HepG2 (cell line): ENCODE measurements around the gene RBM22. TPM values are rescaled to one million over a fixed set of nuclear protein-coding genes. Genes with fewer than 3 reads are reported as not detected.

Experiments
- BCL6 ChIP-seq: IDR thresholded peaks from 2 replicates; pipeline ENCODE4 v1.6.1; 2016; ENCODE audit warnings: missing genetic modification reagents, missing compliant biosample characterization
- PITX1 ChIP-seq: sonication (generic); formaldehyde crosslinking; IDR thresholded peaks from 2 replicates; pipeline ENCODE4 v1.5.1; 2020; ENCODE audit warnings: mild to moderate bottlenecking, missing genetic modification reagents
- TRIM24 ChIP-seq: sonication (generic); formaldehyde crosslinking; IDR thresholded peaks from 2 replicates; pipeline ENCODE4 v1.8.0; 2022; ENCODE audit warnings: mild to moderate bottlenecking, missing genetic modification reagents
- ZFP36L1 ChIP-seq: sonication (generic); formaldehyde crosslinking; IDR thresholded peaks from 2 replicates; pipeline ENCODE4 v1.8.0; 2022; ENCODE audit warnings: mild to moderate bottlenecking, missing genetic modification reagents, moderate library complexity
- ZNF101 ChIP-seq: sonication (generic); formaldehyde crosslinking; IDR thresholded peaks from 2 replicates; pipeline ENCODE4 v1.4.0; 2020; ENCODE audit warnings: mild to moderate bottlenecking, low read depth, missing genetic modification reagents, borderline replicate concordance
- ZNF274 ChIP-seq: sonication (generic); formaldehyde crosslinking; IDR thresholded peaks from 2 replicates; pipeline ENCODE4 v1.5.1; 2020; ENCODE audit warnings: mild to moderate bottlenecking, missing genetic modification reagents
- ZNF777 ChIP-seq: sonication (generic); formaldehyde crosslinking; IDR thresholded peaks from 2 replicates; pipeline ENCODE4 v1.4.0; 2020; ENCODE audit warnings: missing genetic modification reagents
- ZNF883 ChIP-seq: sonication (generic); formaldehyde crosslinking; IDR thresholded peaks from 2 replicates; pipeline ENCODE4 v1.5.1; 2020; ENCODE audit warnings: mild to moderate bottlenecking, missing genetic modification reagents; ENCODE audit errors: not compliant biosample characterization
- polyA plus RNA-seq, 8 experiments: library from polyadenylated mRNA; depleted of rRNA in 3 of 8; stranded (reverse) in 7 of 8; unstranded in 1 of 8; fragments of >200 nt; fragmentation: Illumina TruSeq in 4 of 8; extraction: Trizol in 4 of 8; gene quantifications; 2 replicates each; pipeline versions ENCODE4 v1.2.1 to v1.2.3, GENCODE V29; 2011 to 2016; ENCODE audit warnings: low read depth in 4 of 8, missing spikeins in 1 of 8, mixed read lengths in 1 of 8; ENCODE audit not compliant: insufficient read depth in 1 of 8
- total RNA-seq, 5 experiments: library from RNA; depleted of rRNA; stranded (reverse); fragments of >200 nt; fragmentation: Illumina TruSeq; extraction: Trizol; gene quantifications; 2 replicates each; pipeline ENCODE4 v1.2.3, GENCODE V29; 2016; ENCODE audit warnings: low read depth in 1 of 5
- TF ChIP-seq, protein P1 (sequence below): sonication (generic); formaldehyde crosslinking; IDR thresholded peaks from 2 replicates; pipeline ENCODE4 v1.4.0; 2020; ENCODE audit warnings: mild to moderate bottlenecking, missing genetic modification reagents
- TF ChIP-seq, protein P2 (sequence below): sonication (generic); formaldehyde crosslinking; IDR thresholded peaks from 2 replicates; pipeline ENCODE4 v1.5.1; 2020; ENCODE audit warnings: mild to moderate bottlenecking, missing genetic modification reagents, moderate library complexity
- TF ChIP-seq, protein P3 (sequence below): sonication (generic); formaldehyde crosslinking; IDR thresholded peaks from 2 replicates; pipeline ENCODE4 v1.8.0; 2022; ENCODE audit warnings: missing genetic modification reagents, mild to moderate bottlenecking, inconsistent platforms, borderline replicate concordance
- TF ChIP-seq, protein P4 (sequence below): IDR thresholded peaks from 2 replicates; pipeline ENCODE4 v1.6.1; 2016; ENCODE audit warnings: mild to moderate bottlenecking

The RBM22 gene
- total and polyA plus RNA-seq, 2 of the 13 experiments (the other 11 are each of a cell fraction or from before 2014, with no cell fraction given): 28.3 to 35.0 TPM

DNA sequence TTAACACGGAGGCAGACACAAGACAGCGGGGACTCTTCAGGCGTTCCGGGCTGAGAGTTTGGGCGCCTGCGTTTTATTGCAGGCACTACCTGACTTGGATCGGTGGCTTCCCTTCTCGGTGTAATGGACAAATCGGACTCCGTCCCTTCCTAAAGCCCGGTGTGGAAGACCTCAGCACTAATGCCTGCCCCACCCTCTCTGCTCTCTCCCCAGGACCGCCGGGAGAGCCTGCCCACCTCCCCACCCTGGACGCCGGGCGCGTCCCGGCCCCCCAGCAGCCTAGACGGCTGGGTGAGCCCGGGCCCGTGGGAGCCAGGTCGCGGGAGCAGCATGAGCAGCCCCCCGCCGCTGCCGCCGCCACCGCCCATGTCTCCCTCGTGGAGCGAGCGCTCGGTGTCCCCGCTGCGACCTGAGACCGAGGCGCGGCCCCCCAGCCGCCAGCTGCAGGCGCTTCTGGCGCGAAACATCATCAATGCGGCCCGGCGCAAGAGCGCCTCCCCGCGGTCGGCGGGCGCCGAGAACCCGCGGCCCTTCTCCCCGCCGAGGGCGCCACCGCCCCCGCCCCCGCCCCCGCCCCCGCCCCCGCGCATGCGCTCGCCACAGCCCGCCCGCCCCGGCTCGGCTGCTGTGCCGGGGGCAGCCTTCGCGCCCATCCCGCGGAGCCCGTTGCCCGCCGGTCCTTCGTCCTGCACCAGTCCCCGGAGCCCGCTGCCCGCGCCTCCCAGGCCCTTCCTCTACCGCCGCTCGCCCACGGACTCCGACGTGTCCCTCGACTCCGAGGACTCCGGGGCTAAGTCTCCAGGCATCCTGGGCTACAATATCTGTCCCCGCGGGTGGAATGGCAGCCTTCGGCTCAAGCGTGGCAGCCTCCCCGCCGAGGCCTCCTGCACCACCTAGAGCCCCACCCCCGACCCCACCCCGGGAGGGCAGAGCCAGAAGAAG, 44.4 kb downstream of the RBM22 start (continued):
- TF ChIP-seq, protein P1, sequence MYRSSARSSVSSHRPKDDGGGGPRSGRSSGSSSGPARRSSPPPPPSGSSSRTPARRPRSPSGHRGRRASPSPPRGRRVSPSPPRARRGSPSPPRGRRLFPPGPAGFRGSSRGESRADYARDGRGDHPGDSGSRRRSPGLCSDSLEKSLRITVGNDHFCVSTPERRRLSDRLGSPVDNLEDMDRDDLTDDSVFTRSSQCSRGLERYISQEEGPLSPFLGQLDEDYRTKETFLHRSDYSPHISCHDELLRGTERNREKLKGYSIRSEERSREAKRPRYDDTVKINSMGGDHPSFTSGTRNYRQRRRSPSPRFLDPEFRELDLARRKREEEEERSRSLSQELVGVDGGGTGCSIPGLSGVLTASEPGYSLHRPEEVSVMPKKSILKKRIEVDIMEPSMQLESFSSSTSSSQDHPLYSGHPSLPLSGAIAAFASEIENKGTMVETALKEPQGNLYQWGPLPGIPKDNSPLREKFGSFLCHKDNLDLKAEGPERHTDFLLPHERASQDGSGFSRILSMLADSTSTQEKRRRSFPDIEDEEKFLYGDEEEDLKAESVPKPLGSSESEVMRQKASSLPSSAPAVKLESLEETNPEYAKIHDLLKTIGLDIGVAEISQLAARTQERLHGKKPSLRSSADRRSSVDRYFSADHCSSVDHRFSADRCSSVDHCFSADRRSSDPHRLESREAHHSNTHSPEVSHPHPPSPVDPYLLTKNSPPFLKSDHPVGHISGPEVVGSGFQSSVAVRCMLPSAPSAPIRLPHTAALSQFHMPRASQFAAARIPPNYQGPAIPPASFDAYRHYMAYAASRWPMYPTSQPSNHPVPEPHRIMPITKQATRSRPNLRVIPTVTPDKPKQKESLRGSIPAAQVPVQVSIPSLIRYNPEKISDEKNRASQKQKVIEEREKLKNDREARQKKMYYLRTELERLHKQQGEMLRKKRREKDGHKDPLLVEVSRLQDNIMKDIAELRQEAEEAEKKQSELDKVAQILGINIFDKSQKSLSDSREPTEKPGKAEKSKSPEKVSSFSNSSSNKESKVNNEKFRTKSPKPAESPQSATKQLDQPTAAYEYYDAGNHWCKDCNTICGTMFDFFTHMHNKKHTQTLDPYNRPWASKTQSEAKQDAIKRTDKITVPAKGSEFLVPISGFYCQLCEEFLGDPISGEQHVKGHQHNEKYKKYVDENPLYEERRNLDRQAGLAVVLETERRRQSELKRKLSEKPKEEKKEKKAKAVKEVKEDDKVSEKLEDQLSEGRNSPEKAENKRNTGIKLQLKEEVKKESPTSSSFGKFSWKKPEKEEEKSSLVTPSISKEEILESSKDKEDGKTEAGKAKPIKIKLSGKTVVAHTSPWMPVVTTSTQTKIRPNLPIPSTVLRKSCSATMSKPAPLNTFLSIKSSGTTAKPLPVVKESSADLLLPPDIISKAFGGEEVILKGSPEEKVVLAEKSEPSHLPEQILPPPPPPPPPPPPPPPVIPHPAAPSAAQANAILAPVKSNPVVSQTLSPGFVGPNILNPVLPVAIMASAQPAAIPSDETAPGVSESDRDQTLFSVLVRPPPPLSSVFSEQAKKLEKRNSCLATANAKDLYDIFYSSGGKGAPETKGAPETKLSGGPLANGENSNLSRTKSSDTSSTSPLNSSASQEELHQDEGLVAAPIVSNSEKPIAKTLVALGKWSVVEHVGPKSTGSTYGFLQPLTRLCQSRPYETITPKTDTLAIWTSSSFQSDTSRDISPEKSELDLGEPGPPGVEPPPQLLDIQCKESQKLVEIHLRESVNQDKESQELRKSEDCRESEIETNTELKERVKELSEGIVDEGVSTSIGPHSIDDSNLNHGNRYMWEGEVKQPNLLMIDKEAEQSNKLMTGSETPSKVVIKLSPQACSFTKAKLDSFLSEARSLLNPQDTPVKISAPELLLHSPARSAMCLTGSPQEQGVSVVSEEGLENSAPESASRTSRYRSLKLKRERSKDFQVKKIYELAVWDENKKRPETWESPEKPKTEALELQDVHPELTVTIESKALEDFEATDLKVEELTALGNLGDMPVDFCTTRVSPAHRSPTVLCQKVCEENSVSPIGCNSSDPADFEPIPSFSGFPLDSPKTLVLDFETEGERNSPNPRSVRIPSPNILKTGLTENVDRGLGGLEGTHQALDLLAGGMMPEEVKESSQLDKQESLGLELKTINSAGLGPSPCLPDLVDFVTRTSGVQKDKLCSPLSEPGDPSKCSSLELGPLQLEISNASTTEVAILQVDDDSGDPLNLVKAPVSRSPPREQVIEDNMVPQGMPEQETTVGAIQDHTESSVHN: no peak
- TF ChIP-seq ZNF101 (CRISPR knock-in tag) (no peak), BCL6 (CRISPR knock-in tag) (0 out of 2 replicates have a peak, but pooled peaks have one; percentile 21), ZFP36L1 (CRISPR knock-in tag) (no peak), PITX1 (no peak), ZNF777 (peak; percentile 97), ZNF883 (CRISPR knock-in tag) (peak; percentile 42), ZNF274 (CRISPR knock-in tag) (0 out of 2 replicates have a peak, but pooled peaks have one; percentile 11), TRIM24 (CRISPR knock-in tag) (0 out of 2 replicates have a peak, but pooled peaks have one; percentile 31)
- TF ChIP-seq, protein P2, sequence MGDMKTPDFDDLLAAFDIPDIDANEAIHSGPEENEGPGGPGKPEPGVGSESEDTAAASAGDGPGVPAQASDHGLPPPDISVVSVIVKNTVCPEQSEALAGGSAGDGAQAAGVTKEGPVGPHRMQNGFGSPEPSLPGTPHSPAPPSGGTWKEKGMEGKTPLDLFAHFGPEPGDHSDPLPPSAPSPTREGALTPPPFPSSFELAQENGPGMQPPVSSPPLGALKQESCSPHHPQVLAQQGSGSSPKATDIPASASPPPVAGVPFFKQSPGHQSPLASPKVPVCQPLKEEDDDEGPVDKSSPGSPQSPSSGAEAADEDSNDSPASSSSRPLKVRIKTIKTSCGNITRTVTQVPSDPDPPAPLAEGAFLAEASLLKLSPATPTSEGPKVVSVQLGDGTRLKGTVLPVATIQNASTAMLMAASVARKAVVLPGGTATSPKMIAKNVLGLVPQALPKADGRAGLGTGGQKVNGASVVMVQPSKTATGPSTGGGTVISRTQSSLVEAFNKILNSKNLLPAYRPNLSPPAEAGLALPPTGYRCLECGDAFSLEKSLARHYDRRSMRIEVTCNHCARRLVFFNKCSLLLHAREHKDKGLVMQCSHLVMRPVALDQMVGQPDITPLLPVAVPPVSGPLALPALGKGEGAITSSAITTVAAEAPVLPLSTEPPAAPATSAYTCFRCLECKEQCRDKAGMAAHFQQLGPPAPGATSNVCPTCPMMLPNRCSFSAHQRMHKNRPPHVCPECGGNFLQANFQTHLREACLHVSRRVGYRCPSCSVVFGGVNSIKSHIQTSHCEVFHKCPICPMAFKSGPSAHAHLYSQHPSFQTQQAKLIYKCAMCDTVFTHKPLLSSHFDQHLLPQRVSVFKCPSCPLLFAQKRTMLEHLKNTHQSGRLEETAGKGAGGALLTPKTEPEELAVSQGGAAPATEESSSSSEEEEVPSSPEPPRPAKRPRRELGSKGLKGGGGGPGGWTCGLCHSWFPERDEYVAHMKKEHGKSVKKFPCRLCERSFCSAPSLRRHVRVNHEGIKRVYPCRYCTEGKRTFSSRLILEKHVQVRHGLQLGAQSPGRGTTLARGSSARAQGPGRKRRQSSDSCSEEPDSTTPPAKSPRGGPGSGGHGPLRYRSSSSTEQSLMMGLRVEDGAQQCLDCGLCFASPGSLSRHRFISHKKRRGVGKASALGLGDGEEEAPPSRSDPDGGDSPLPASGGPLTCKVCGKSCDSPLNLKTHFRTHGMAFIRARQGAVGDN (CRISPR knock-in tag): peak; percentile 76
- TF ChIP-seq, protein P3, sequence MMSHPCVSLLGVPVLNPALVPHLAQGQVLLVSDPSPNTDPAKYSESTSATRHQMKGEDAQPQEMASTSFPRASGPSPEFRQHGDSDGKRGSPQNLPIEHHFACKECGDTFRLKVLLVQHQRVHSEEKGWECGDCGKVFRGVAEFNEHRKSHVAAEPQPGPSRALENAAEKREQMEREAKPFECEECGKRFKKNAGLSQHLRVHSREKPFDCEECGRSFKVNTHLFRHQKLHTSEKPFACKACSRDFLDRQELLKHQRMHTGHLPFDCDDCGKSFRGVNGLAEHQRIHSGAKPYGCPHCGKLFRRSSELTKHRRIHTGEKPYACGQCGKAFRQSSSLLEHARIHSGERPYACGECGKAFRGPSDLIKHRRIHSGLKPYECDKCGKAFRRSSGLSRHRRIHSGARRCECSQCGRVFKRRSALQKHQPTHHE: peak; percentile 48; the same call in 1 of the 2 replicates
- TF ChIP-seq, protein P4, sequence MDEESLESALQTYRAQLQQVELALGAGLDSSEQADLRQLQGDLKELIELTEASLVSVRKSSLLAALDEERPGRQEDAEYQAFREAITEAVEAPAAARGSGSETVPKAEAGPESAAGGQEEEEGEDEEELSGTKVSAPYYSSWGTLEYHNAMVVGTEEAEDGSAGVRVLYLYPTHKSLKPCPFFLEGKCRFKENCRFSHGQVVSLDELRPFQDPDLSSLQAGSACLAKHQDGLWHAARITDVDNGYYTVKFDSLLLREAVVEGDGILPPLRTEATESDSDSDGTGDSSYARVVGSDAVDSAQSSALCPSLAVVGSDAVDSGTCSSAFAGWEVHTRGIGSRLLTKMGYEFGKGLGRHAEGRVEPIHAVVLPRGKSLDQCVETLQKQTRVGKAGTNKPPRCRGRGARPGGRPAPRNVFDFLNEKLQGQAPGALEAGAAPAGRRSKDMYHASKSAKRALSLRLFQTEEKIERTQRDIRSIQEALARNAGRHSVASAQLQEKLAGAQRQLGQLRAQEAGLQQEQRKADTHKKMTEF (CRISPR knock-in tag): peak; percentile 24; the same call in 1 of the 2 replicates
